HEK293 (cell line): ENCODE results near the gene CYP27B1.

Experiments
- ELK4 ChIP-seq: IDR thresholded peaks from 2 replicates; pipeline ENCODE4 v1.6.1; 2011; ENCODE audit warnings: mild to moderate bottlenecking, low read depth, low read length, borderline replicate concordance
- GLIS2 ChIP-seq: fragments of 450-650 bp; formaldehyde crosslinking; IDR thresholded peaks from 2 replicates; pipeline ENCODE4 v1.5.1; 2016; ENCODE audit warnings: missing biosample characterization, missing genetic modification characterization
- KLF10 ChIP-seq: fragments of 450-650 bp; IDR thresholded peaks from 2 replicates; pipeline ENCODE4 v1.5.1; 2018; ENCODE audit warnings: missing biosample characterization, mild to moderate bottlenecking, missing genetic modification characterization
- RBAK ChIP-seq: fragments of 450-650 bp; formaldehyde crosslinking; IDR thresholded peaks from 2 replicates; pipeline ENCODE4 v1.5.1; 2016; ENCODE audit warnings: missing biosample characterization, missing genetic modification characterization
- SALL2 ChIP-seq: fragments of 450-650 bp; formaldehyde crosslinking; IDR thresholded peaks from 2 replicates; pipeline ENCODE4 v1.5.0; 2017; ENCODE audit warnings: missing biosample characterization, mild to moderate bottlenecking, missing genetic modification characterization, borderline replicate concordance
- WT1 ChIP-seq: fragments of 450-650 bp; formaldehyde crosslinking; IDR thresholded peaks from 2 replicates; pipeline ENCODE4 v1.5.1; 2016; ENCODE audit warnings: missing biosample characterization, missing genetic modification characterization
- ZBTB20 ChIP-seq: fragments of 450-650 bp; formaldehyde crosslinking; IDR thresholded peaks from 2 replicates; pipeline ENCODE4 v1.5.1; 2016; ENCODE audit warnings: missing biosample characterization, missing genetic modification characterization
- ZBTB44 ChIP-seq: fragments of 450-650 bp; IDR thresholded peaks from 2 replicates; pipeline ENCODE4 v1.5.1; 2018; ENCODE audit warnings: missing biosample characterization, mild to moderate bottlenecking, missing genetic modification characterization
- ZBTB49 ChIP-seq: fragments of 450-650 bp; formaldehyde crosslinking; IDR thresholded peaks from 2 replicates; pipeline ENCODE4 v1.5.1; 2016; ENCODE audit warnings: missing biosample characterization, missing genetic modification characterization, low read depth
- ZFP41 ChIP-seq: fragments of 450-650 bp; formaldehyde crosslinking; IDR thresholded peaks from 2 replicates; pipeline ENCODE4 v1.5.1; 2016; ENCODE audit warnings: missing biosample characterization, missing genetic modification characterization, borderline replicate concordance
- ZNF114 ChIP-seq: fragments of 450-650 bp; formaldehyde crosslinking; IDR thresholded peaks from 2 replicates; pipeline ENCODE4 v1.5.0; 2017; ENCODE audit warnings: missing biosample characterization, missing genetic modification characterization
- ZNF155 ChIP-seq: fragments of 450-650 bp; formaldehyde crosslinking; IDR thresholded peaks from 2 replicates; pipeline ENCODE4 v1.5.1; 2016; ENCODE audit warnings: missing biosample characterization, missing genetic modification characterization
- ZNF175 ChIP-seq: fragments of 450-650 bp; formaldehyde crosslinking; IDR thresholded peaks from 2 replicates; pipeline ENCODE4 v1.5.1; 2016; ENCODE audit warnings: missing biosample characterization, missing genetic modification characterization
- ZNF202 ChIP-seq: fragments of 450-650 bp; formaldehyde crosslinking; IDR thresholded peaks from 2 replicates; pipeline ENCODE4 v1.5.1; 2016; ENCODE audit warnings: missing biosample characterization, missing genetic modification characterization, borderline replicate concordance
- ZNF366 ChIP-seq: fragments of 450-650 bp; formaldehyde crosslinking; conservative IDR thresholded peaks from 2 replicates; pipeline ENCODE4 v1.5.1; 2016; ENCODE audit warnings: missing biosample characterization, missing genetic modification characterization
- ZNF426 ChIP-seq: fragments of 450-650 bp; formaldehyde crosslinking; IDR thresholded peaks from 2 replicates; pipeline ENCODE4 v1.5.1; 2017; ENCODE audit warnings: missing biosample characterization, missing genetic modification characterization, mild to moderate bottlenecking, inconsistent platforms, moderate library complexity
- ZNF548 ChIP-seq: fragments of 450-650 bp; formaldehyde crosslinking; IDR thresholded peaks from 2 replicates; pipeline ENCODE4 v1.5.1; 2016; ENCODE audit warnings: missing biosample characterization, missing genetic modification characterization
- ZNF623 ChIP-seq: fragments of 450-650 bp; formaldehyde crosslinking; IDR thresholded peaks from 2 replicates; pipeline ENCODE4 v1.5.1; 2016; ENCODE audit warnings: missing biosample characterization, missing genetic modification characterization
- ZNF664 ChIP-seq: fragments of 450-650 bp; formaldehyde crosslinking; IDR thresholded peaks from 2 replicates; pipeline ENCODE4 v1.5.1; 2016; ENCODE audit warnings: missing biosample characterization, missing genetic modification characterization
- ZNF76 ChIP-seq: fragments of 450-650 bp; formaldehyde crosslinking; IDR thresholded peaks from 2 replicates; pipeline ENCODE4; 2016; ENCODE audit warnings: low read depth, missing biosample characterization, missing genetic modification characterization, borderline replicate concordance
- ZNF792 ChIP-seq: fragments of 450-650 bp; formaldehyde crosslinking; IDR thresholded peaks from 2 replicates; pipeline ENCODE4 v1.5.1; 2016; ENCODE audit warnings: missing biosample characterization, missing genetic modification characterization
- ZNF830 ChIP-seq: fragments of 450-650 bp; IDR thresholded peaks from 2 replicates; pipeline ENCODE4 v1.5.0; 2018; ENCODE audit warnings: missing biosample characterization, missing genetic modification characterization, low read depth, mild to moderate bottlenecking, moderate library complexity
- ZSCAN4 ChIP-seq: fragments of 450-650 bp; formaldehyde crosslinking; IDR thresholded peaks from 2 replicates; pipeline ENCODE4 v1.5.1; 2017; ENCODE audit warnings: missing biosample characterization, missing genetic modification characterization
- TF ChIP-seq, protein P1 (sequence below): fragments of 450-650 bp; formaldehyde crosslinking; IDR thresholded peaks from 2 replicates; pipeline ENCODE4 v1.5.1; 2016; ENCODE audit warnings: missing biosample characterization, missing genetic modification characterization
- TF ChIP-seq, protein P2 (sequence below): fragments of 450-650 bp; formaldehyde crosslinking; IDR thresholded peaks from 2 replicates; pipeline ENCODE4 v1.5.1; 2016; ENCODE audit warnings: missing biosample characterization, missing genetic modification characterization

Gene CYP27B1

GRCh38 chr12:57782608-57783465 lies 16.0 kb upstream of the CYP27B1 start, which contains the start of gene TSFM (continued):
- TF ChIP-seq, protein P1, sequence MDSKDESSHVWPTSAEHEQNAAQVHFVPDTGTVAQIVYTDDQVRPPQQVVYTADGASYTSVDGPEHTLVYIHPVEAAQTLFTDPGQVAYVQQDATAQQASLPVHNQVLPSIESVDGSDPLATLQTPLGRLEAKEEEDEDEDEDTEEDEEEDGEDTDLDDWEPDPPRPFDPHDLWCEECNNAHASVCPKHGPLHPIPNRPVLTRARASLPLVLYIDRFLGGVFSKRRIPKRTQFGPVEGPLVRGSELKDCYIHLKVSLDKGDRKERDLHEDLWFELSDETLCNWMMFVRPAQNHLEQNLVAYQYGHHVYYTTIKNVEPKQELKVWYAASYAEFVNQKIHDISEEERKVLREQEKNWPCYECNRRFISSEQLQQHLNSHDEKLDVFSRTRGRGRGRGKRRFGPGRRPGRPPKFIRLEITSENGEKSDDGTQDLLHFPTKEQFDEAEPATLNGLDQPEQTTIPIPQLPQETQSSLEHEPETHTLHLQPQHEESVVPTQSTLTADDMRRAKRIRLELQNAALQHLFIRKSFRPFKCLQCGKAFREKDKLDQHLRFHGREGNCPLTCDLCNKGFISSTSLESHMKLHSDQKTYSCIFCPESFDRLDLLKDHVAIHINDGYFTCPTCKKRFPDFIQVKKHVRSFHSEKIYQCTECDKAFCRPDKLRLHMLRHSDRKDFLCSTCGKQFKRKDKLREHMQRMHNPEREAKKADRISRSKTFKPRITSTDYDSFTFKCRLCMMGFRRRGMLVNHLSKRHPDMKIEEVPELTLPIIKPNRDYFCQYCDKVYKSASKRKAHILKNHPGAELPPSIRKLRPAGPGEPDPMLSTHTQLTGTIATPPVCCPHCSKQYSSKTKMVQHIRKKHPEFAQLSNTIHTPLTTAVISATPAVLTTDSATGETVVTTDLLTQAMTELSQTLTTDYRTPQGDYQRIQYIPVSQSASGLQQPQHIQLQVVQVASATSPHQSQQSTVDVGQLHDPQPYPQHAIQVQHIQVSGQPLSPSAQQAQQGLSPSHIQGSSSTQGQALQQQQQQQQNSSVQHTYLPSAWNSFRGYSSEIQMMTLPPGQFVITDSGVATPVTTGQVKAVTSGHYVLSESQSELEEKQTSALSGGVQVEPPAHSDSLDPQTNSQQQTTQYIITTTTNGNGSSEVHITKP (tag by site-specific recombination), result peak; percentile 89
- TF ChIP-seq RBAK (tag by site-specific recombination) (no peak), ZNF366 (tag by site-specific recombination) (peak; percentile 69), ZNF623 (tag by site-specific recombination) (0 out of 2 replicates have a peak, but pooled peaks have one; percentile 35), ZBTB20 (tag by site-specific recombination) (peak; percentile 67; the same call in 1 of the 2 replicates), ZNF175 (tag by site-specific recombination) (no peak), ELK4 (no peak), ZBTB44 (peak; percentile 76; the same call in 1 of the 2 replicates), ZSCAN4 (peak; percentile 51), KLF10 (tag by site-specific recombination) (peak; percentile 55; the same call in 1 of the 2 replicates), ZFP41 (tag by site-specific recombination) (no peak), ZNF202 (tag by site-specific recombination) (no peak), WT1 (peak; percentile 40; the same call in 1 of the 2 replicates), ZNF548 (tag by site-specific recombination) (no peak), ZNF830 (tag by site-specific recombination) (no peak), ZNF664 (tag by site-specific recombination) (peak; percentile 62; the same call in 1 of the 2 replicates), ZNF792 (peak; percentile 85; the same call in 1 of the 2 replicates), ZNF426 (tag by site-specific recombination) (no peak), ZBTB49 (no peak), GLIS2 (peak; percentile 53), ZNF114 (tag by site-specific recombination) (no peak), ZNF155 (tag by site-specific recombination) (no peak), ZNF76 (tag by site-specific recombination) (peak; percentile 81), SALL2 (tag by site-specific recombination) (no peak)
- TF ChIP-seq, protein P2, sequence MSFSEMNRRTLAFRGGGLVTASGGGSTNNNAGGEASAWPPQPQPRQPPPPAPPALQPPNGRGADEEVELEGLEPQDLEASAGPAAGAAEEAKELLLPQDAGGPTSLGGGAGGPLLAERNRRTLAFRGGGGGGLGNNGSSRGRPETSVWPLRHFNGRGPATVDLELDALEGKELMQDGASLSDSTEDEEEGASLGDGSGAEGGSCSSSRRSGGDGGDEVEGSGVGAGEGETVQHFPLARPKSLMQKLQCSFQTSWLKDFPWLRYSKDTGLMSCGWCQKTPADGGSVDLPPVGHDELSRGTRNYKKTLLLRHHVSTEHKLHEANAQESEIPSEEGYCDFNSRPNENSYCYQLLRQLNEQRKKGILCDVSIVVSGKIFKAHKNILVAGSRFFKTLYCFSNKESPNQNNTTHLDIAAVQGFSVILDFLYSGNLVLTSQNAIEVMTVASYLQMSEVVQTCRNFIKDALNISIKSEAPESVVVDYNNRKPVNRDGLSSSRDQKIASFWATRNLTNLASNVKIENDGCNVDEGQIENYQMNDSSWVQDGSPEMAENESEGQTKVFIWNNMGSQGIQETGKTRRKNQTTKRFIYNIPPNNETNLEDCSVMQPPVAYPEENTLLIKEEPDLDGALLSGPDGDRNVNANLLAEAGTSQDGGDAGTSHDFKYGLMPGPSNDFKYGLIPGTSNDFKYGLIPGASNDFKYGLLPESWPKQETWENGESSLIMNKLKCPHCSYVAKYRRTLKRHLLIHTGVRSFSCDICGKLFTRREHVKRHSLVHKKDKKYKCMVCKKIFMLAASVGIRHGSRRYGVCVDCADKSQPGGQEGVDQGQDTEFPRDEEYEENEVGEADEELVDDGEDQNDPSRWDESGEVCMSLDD (tag by site-specific recombination), result peak; percentile 74; the same call in 1 of the 2 replicates
